LNCAP (cell line): Measurements from ENCODE around the gene FOXL2.

ENCODE experiments used
- TF ChIP-seq, protein P1 (sequence below): fragments of 450-650 bp; IDR thresholded peaks from 2 replicates; pipeline ENCODE4 v1.5.1; 2017; ENCODE audit warnings: mild to moderate bottlenecking

The FOXL2 gene

DNA sequence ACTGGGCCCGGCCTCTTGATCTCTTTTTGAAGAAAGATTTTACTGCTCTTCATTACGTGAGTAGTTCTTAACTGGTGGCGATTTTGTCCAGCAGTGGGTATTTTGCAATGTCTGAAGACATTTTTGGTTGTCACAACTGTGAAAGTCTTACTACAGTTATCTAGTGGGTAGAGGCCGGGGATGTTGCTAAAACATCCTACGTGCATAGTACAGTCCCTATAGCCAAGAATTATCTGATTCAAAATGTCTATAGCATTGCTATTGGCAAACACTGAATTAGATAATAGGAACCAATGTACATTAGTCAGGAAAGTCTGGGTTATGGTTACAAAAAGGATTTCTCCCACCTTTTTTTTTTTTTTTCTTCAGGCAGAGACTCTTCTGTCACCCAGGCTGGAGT lies 38.1 kb downstream of the FOXL2 start:
- TF ChIP-seq, protein P1, sequence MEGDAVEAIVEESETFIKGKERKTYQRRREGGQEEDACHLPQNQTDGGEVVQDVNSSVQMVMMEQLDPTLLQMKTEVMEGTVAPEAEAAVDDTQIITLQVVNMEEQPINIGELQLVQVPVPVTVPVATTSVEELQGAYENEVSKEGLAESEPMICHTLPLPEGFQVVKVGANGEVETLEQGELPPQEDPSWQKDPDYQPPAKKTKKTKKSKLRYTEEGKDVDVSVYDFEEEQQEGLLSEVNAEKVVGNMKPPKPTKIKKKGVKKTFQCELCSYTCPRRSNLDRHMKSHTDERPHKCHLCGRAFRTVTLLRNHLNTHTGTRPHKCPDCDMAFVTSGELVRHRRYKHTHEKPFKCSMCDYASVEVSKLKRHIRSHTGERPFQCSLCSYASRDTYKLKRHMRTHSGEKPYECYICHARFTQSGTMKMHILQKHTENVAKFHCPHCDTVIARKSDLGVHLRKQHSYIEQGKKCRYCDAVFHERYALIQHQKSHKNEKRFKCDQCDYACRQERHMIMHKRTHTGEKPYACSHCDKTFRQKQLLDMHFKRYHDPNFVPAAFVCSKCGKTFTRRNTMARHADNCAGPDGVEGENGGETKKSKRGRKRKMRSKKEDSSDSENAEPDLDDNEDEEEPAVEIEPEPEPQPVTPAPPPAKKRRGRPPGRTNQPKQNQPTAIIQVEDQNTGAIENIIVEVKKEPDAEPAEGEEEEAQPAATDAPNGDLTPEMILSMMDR: no peak

DNA sequence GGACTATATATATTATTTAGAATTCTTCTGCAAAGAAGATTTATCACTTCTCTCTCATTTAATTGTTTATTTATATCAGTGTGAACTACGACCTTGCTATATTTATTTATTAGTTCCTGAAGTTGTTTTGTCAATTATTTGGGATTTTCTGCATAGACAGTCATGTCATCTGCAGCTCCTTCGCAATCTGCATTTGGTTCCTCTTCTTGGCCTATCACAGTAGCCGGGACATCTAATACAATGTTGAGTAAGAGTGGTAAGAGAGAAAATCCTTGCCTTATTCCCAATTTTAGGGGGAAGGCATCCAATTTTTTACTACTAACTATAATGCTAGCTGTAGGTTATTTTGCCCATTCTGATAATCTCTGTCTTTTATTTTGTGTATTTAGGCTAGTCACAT lies 39.4 kb downstream of the FOXL2 start:
- TF ChIP-seq, protein P1: no peak

- TF ChIP-seq, protein P1: no peak
Observed at GRCh38 chr3:138902171-138902570, 44.8 kb downstream of the FOXL2 start.

DNA sequence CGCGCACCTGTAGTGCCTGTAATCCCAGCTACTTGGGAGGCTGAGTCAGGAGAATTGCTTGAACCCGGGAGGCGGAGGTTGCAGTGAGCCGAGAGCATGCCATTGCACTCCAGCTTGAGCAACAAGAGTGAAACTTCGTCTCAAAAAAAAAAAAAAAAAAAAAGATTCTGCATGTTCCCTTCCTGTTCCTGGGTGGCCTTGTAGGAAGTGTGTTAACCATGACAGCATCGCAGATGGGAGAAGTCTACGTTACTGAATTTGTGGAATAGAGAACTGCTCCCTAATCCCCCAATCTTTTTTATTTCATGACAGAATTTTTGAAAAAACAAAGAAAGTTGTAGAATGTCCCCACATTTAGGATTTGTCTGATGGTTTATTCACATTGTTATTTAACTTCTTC lies 45.4 kb downstream of the FOXL2 start:
- TF ChIP-seq, protein P1: no peak

GRCh38 chr3:138899351-138899991 lies 47.5 kb downstream of the FOXL2 start:
- TF ChIP-seq, protein P1: no peak

GRCh38 chr3:138898708-138899107 lies 48.2 kb downstream of the FOXL2 start:
- TF ChIP-seq, protein P1: no peak

- TF ChIP-seq, protein P1: no peak
Observed at GRCh38 chr3:138898301-138898700, 48.6 kb downstream of the FOXL2 start.
